Measurements from ENCODE around the gene BHLHE23.

Gene BHLHE23

DNA sequence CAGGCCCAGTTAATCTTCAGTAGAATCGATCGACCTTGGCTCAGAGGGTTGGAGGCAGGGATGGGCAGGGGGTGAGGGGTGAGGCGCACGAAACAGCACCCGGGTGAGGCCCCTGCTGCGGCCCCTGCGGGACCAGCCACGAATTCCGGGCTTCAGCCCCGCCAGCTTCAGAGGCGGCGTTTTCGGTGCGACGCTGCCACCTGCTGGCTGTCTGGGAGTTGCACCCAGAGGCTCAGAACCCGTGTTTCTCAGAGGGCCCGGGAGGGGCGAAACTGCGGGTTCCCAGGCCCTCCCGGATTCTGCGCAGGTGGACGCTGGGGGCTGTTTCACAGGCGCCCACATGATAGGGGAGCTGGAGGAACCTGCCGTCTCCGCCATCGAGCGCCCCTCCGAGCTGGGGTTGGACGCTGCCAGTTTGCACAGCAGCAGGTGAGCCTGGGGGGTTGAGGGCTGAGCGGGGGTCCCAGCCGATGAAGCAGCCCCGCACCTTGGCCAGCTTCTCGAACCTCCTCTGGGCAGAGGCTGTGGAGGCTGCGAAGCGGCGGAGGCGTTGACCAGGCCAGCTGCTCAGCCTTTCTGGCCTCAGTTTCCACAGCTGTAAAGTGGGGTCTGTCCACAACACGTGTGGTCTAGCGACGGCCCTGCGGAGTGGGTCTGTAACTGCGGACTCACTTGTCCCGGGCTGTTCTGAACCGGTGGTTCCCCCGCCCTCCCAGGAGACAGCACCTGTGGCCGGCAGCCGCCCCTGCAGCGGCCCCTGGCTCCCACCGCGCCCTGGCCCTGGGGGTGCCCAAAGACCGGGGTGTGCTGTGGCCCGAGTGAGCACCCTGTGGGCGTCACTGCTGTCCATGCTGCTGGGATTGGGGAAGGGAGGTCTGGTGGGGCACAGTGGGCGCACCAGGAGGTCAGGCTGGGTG lies 2.5 kb upstream of the BHLHE23 start:
- H3K27ac ChIP-seq: no peak overlapping the region
- TF ChIP-seq, protein P1, sequence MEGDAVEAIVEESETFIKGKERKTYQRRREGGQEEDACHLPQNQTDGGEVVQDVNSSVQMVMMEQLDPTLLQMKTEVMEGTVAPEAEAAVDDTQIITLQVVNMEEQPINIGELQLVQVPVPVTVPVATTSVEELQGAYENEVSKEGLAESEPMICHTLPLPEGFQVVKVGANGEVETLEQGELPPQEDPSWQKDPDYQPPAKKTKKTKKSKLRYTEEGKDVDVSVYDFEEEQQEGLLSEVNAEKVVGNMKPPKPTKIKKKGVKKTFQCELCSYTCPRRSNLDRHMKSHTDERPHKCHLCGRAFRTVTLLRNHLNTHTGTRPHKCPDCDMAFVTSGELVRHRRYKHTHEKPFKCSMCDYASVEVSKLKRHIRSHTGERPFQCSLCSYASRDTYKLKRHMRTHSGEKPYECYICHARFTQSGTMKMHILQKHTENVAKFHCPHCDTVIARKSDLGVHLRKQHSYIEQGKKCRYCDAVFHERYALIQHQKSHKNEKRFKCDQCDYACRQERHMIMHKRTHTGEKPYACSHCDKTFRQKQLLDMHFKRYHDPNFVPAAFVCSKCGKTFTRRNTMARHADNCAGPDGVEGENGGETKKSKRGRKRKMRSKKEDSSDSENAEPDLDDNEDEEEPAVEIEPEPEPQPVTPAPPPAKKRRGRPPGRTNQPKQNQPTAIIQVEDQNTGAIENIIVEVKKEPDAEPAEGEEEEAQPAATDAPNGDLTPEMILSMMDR (conservative IDR thresholded peaks at IDR 0.05): peak; percentile 96

DNA sequence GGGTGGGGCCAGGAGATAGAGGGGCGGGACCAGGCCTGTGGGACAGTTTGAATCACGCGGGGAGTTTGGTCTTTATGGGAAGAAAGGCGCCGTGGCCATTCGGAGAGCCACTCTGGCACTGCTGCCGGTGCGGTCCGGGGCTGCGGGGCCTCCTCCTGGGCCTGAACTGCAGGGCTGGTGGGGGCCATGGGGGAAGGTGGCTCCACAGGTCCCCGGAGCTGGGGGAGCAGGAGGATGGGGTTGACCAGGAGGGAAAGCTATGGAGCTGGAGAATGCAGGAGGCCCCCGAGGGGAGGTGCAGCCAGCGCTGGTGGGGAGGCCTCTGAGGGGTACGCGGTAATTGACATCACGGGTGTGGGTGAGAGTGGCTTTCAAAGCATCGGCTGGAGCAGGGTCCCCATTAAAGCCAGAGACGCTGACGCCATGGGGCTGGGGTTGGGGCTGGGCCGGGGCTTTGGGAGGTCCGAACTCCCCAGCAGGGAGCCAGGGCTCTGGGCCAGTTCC lies 1.8 kb upstream of the BHLHE23 start:
- no peak overlapping the region for H3K27ac ChIP-seq
- TF ChIP-seq, protein P1 (conservative IDR thresholded peaks at IDR 0.05): no peak

DNA sequence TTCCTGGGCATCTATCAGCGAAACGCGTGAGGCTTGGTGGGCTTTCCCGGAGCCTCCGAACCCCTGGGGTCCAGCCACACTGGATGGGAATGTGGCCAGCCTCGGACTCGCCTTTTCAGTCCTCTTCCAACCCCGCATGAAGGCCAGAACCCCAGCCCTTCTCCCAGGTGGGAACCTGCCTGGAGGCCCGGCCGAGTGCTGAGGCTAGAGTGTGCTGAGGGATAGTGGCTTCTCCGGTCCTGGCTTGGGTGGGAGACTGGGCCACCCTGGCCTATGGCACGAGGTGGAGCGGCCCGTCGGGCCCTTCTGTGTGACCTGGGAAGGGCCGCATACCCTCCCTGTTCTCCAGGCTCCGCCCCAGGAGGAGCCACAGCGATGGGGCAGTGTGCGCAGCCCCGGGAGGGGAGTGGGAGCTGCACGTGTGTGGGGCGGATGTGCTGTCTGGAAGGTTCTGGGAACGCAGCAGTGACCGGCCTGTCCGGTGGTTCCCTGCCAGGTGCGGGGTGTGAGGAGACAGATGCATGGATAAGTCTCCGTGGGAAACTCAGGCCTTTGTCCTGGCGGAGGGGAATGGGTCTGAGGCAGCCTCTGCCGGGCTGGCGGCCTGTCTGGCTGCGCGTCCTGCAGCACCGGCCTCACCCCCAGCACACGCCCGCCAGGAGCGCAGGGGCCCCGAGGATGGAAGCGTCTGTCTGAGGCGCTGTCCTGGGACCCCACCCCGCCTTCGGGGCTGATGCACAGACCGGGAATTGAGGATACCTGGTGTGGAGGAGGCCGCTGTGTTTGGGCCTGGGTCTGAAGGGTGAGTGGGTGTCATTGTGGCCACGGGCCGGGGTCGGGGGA lies 1.1 kb upstream of the BHLHE23 start:
- no peak overlapping the region for H3K27ac ChIP-seq
- TF ChIP-seq, protein P1 (conservative IDR thresholded peaks at IDR 0.05): no peak

DNA sequence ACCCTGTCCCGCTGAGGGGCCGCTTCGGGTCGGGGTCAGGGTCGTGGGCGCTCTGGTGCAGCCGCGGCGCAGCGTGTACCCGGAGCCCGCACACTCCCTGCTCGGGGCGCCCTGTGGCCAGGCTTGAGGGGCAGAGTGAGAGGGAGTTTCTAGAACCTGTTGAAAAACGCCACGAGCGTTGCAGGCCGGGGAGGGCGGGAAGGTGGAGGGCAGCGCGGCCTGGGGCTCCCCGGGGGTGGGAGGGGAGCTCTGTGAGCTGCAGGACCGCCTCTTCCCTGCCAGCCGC lies 539 bp upstream of the BHLHE23 start:
- H3K27ac ChIP-seq: no peak overlapping the region
- TF ChIP-seq, protein P1 (conservative IDR thresholded peaks at IDR 0.05): no peak

DNA sequence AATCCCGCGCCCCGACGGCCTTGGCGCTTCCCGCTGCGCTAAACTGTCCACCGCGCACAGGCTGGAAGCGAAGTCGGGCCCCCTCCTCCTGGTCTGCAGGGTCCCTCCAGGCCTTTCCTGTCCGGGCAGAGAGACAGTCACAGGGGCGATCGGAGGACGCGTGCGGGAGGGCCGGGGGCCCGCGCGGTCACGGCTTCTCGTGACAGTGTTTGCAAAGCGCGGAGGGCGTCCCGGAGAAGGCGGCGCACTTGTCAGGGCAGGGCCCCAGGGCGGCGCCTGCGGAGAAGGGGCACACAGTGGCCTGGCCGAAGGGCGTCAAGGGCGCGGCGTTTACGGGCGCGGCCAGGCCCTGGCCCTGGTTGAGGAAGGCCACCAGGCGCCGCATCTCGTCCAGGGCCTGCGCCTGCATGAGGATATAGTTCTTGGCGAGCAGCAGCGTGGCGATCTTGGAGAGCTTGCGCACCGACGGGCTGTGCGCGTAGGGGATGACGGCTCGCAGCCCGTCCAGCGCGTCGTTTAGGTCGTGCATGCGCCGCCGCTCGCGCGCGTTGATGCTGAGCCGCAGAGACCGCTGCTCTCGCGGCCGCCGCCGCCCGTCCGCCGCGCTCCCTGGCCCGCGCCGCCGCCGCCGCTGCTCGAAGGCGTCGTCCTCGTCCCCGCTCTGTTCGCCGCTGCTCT lies 763 bp downstream of the BHLHE23 start:
- TF ChIP-seq, protein P1 (conservative IDR thresholded peaks at IDR 0.05): no peak

DNA sequence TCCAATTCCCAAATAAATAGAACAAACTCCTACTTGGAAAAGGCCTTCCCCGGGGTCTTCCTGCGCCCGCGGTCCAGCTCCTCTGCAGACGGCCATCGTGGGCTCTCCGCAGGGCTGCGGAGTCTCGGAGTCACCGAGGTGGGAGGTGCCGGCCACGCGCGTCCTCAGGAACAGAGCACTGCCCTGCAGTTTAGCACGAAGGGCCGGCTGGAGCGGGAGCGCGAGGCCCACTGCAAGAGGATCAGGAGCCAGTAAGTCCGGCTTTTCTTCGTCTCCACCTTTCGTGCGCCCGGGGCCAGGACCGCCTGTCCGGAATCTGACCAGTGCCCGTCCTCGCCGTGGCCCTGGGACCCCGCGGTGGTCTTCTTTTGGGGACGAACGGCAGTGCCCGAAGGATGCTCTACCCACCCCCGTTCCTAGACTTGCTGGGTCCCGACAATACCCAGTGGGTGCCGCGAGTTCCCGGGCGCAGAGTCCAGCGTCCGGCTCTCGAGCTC lies 1.4 kb downstream of the BHLHE23 start:
- no peak overlapping the region for H3K27ac ChIP-seq
- TF ChIP-seq, protein P1 (conservative IDR thresholded peaks at IDR 0.05): no peak

More for the DNA sequence above, 763 bp downstream of the BHLHE23 start:
- no peak overlapping the region for H3K27ac ChIP-seq

Data from VCaP (cell line).